Retina (tissue), 1 donor: ENCODE data around the gene SSBP3.
"Not testable (repeated sequence)": the region's sequence is repeated elsewhere in the genome, so short reads cannot be mapped to it uniquely, and the experiment has no call there.

ENCODE experiments used
- DNase-seq: peaks from one replicate; pipeline ENCODE4 v3.0.0-alpha.2; 2016

The SSBP3 gene

DNA sequence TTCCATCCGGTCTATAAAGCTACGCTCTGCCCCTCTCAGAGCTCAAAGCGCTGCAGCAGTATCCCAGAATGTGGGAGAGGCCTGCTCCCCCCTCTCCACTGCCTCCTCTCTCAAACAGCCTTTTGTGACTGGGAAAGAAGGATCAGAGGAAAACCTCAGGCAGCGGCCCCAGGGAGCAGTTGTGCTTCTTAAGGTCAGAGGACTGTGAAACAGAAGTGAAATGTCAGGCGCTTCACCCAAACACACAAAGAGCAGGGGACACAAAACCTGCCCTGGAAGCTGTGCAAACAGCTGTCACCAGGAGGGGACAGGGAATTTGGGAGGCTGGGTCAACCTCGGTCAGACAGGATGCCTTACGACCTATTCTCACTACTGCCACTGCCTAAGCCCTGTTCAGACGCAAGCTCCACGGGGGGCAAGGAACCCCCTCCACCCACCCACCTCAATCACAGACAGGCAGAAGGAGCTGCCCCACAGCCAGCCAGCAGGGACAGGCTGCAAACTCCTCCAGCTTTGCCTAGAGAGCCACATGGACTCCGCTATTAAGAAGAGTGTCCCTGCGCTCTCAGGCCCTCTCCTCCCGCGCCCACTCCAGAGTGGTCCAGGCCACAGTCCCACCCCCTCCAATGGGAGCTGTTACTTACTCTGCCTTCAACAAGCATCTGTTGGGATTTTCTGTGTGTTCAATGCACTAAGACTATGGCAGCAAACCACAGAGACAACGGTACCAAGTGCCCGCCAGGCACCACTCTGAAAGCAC lies 14.6 kb downstream of the SSBP3 start:
- peak; percentile 54 for DNase-seq

DNA sequence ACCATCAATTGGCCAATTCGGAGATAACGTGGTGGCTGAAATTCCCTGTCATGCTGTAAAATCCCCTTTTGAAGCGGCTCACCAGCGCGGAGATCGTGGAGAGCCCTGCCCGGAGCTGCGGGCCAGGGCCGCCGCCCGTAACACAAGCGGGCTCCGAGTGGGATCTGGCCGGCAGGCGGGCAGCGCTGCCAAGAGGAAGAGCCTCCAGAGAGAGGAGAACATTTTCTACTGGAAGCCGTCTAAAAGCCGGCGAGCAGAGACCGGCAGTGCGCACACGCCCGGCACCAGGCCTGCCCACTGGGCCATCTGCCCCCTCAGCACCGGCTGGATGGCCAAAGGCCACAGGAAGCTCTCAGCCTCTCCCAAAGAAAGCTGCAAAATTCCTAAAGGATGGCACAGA lies 15.5 kb downstream of the SSBP3 start:
- DNase-seq, result no peak

DNA sequence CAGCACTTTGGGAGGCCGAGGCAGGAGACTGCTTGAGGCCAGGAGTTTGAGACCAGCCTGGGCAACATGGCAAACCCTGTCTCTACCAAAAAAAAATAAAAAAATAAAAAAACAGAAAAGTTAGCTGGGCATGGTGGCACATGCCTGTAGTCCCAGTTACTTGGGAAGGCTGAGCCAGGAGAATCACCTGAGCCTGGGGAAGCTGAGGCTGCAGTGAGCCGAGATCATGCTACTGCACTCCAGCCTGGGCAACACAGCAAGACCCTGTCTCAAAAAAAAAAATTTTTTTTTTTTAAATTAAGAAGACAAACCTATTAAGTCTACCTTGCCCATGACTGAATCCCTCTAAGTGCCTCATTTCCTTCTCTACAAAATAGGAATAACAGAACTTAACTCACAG lies 16.6 kb downstream of the SSBP3 start:
- not testable (repeated sequence) for DNase-seq

DNA sequence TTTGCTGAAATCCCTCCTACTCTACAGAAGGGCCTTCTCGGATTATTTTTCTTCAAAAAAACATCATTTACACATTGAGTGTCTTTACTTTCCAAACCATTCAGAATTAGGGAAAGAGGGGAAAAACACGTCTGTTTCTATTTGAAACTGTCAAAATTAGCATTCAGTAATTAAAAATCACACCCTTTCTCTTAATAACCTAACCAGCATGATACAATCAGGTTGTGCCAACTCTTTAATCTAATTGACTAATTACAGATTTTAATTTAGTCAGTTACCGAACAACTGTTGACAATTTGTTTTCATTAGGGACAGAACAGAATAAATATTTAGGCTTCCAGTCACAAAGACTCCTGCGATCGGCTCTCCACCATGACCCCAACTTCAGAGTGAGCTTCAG lies 18.8 kb downstream of the SSBP3 start:
- DNase-seq, result no peak

DNA sequence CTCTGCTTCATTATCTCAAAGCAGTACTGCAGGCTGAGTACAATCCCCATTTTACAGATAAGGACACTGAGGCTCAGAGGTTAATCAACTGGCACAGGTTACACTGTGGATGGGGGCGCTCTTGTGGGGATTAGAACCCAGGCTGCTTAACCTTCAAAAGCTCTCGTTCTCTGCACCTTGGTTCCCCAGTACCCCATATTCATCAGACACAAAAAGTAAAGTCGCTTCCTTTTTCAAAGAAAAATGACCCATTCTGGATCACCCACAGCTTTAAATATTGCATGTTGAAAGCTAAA lies 20.5 kb downstream of the SSBP3 start:
- no peak for DNase-seq

DNA sequence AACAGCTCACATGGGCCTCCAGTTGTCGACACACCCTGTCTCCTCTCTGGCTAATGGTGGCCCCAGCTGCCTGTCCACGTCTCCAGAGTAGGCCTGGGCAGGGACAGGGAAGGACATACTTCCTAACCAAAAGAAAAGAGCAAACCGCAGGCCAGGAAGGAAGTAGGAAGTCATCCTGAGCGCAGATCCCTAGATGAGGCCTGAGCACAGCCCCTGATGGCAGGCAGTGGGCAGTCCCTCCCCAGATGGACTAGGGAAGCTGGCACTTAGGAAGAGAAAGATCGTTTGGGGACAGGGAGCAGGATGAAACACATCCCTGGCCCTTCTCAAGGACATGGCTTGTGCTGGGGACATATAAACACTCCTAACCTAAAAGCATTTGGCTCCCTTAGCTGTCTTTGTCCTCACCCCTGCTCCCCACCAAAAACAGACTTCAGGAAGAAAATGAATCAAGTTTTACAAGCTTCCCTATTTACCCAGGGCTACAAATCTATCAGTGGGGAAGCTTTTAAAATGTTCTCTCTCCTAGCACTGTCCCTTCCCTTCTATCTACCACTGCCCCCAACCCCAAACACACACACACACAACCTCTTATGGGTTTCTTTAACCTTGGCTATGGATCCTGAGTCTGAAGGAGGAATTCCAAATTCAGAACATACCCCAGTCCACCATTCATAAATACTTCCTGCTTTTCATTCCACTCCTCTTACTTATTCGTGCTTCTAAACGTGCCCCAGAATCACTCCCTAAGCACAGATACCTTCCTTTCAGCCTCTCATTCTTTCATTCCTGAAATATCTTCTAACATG lies 21.1 kb downstream of the SSBP3 start:
- DNase-seq, result no peak

DNA sequence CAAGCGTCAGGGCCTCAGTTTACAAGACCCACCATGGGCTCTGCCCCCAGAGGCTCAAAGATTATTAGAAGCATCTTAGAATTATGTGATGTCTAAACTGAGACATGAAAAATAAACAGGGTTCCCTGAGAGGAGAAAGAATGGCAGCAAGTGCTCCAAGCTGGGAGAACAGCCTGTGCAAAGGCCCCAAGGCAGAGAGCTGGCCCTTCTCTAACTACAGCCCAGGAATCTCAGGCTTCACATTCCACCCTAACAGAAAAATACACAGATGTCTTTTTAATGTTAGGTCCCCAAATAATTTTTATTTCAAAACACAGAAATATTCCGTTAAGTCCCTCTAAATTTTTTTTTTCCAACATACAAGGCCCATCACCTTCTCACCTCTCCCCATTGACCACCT lies 21.7 kb downstream of the SSBP3 start:
- no peak for DNase-seq

DNA sequence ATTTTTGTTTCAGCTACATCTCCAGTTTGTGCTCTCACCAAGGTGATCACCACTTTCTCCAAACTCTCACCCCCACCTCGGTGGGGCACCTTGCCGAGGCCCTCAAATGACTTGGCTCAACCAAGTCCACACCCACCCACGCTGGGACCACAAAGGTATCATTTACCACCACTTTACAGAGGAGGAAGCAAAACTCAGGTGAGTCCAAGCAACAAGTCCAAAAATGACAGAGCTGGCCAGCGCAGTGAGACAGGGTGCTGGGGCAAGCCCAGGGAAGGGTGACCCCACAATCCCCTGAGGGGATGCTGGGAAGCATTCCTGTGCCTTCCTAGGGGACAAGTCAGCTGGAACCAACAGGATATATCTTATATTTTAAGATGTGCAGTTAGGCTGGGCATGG lies 24.7 kb downstream of the SSBP3 start:
- DNase-seq, result no peak

DNA sequence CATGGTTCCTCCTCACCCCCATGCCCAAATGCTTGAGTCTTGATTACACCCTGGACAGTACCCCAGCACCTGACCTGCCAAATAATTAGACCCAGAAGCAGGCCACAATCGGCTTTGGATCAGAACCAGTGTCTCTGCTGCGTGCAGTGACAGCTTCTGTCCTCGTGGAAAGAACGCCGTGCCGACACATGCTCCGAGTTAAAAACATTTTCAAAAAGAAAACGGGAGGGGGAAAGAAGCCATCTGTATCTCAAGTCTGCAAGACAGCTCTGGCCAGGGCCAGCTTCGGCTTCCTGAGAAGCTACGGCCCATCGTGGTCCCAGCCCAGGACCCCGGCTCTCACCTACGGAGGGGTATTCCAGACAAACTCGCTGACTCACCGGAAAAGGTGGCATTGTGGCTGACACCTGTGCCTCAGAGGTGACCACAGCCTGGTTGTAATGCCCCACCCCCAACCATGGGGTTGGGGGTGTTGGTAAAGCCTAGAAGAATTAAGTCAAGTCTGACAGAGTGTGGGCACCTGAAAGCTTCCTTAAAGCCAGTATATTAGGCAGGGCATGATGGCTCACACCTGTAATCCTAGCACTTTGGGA lies 25.8 kb downstream of the SSBP3 start:
- no peak for DNase-seq

DNA sequence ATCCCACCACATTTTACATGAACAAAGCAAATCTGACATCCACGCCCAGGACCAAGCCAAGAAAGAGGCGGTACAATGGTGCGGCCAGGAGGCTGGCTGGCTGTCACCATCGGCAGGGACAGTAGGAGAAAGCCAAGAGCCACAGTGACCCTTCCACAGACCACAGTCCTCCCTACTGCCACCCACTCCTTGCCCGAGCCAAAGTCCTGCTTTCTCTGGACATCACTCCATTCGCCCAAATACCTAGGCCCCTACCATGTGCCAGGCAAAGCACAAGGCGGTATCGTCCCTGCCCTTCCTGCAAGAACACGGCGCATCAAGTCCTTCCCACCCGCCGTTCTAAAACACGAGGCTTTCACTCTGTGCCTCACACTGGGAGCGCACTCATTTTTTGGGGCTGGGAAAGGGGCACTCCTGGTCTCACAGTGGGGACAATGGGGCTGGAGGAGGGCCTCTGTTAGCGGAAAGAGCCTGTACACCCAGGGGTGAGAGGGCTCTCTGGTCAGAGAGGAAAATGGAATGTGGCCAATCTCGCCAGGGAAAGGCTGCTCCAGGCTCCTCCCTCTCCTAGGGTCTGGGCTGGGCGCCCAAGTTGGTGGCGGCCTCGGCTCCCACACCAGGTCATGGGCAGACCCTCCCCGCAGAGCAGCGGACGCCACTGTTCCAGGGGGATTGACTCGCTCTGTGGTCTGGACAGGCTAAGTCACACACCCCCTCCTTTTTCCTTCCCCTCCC lies 26.5 kb downstream of the SSBP3 start:
- no peak for DNase-seq

DNA sequence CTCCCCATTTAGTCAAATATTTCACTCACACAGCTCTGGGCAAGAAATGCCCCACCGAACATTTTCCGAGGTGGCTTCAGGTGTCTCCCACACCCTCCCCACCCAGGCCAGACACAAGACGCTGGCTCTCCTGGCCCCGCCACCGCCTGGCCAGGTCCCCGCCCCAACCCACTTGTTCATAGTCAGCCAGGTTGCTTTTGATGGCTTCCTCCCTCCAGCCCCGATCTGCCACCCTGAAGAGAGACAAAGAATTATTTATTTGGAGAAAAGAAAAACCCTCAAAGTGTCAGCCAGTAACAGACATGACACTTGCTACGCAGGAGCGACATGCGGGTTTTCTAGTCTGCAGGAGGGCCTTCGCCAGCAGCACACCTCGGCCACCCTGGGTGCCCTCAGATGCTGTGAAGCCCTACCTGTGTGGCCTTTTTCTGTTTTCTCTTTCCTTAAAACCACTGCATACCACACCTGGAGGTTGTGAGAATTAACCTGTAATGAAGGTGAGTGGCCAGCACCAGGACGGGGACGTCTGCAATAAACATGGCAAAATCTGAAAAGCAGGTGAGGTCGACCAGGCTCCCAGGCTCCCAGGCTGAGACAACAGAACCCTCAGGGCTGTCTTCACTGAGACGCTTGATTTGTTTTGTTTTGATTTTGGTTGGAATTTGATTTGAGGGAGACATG lies 27.2 kb downstream of the SSBP3 start:
- peak; percentile 41 for DNase-seq

DNA sequence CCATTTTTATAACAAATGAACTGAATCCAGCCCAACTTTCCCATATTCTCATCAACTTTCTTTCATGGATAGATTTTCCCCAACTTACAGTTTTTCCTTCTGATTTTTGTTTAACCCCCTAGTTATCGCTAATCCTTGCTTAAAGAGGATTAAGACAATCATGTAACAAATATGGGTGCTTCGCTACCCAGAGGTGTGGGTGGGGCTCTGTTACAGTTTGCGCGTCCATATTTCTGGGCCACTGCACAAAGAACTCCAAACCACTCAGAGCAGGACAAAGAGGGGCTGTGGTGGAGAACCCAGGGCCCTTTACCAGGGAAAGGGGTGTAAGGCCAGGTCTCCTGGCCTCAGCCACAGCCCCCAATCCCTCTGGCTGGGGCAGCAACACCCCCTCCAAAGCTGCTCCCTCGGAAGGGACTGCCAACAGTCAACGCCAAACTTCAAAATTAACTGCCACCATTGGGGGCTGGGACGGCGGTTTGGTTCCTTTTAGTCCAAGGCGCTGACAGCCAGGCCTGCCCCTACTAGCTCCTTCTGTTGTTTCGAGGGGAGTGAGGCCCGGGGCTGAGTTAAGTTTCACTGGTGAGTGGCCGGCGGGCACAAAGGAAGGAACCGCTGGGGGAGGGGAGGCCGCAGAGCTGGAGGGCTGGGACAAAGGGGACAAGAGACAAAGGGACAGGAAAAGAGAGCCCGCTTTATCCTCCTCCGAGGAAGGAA lies 27.9 kb downstream of the SSBP3 start:
- peak; percentile 88 for DNase-seq

DNA sequence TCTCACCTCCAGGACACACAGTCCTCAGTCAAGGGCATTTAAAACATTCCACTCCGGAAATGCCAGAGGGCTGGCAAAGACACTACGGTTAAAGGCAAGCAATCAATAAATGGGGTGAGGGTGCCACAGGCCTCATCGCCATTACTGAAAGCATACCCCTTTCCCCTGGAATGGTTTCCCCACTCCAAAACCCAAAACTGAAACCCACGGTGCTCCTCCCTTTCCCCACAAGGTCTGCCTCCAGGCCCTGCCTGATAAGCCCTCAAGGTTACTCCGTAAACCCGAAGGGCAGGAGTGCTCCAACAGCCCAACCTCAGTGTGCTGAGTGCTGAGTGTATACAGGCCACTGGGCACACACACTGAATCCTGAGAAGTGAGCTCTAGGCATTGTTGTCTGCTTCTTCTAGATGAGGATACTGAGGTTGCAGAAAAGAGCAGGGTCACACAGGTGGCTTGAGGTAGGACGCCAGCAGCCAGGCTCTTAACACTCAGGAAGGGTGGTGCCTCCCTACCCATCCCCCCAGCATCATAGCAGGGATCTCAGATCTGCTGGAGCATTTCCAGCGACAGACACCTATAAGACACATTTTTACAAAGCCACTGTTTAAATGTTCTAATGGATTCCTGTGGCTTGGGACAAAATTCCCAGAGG lies 29.0 kb downstream of the SSBP3 start:
- no peak for DNase-seq

DNA sequence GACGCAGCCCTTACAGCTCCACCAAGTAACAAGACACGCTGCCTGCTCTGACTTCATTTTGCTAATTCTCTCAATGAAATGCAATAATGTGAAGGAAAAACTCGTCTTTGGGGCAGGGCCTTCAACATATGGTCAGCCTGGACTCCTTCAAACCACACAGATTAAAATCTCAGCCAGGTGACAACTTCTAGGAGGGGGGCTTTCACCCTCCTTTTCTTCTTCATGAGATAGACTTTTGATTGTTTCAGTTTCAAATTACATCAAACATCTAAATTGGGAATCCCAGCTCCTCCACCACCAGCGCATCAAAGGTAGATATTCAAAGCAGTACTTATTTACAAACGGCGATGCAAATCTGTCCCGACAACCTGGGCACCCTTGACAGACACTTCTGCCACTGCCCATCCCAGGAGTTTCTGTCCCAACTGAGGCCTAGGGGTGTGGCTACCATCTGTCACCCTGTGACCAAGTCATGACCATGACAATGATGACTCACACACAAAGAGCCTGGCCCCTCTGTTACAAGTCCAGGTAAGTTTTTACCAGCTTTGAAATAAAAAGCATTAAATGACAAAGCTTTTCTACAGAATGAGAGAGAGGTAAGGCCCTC lies 29.7 kb downstream of the SSBP3 start:
- no peak for DNase-seq

DNA sequence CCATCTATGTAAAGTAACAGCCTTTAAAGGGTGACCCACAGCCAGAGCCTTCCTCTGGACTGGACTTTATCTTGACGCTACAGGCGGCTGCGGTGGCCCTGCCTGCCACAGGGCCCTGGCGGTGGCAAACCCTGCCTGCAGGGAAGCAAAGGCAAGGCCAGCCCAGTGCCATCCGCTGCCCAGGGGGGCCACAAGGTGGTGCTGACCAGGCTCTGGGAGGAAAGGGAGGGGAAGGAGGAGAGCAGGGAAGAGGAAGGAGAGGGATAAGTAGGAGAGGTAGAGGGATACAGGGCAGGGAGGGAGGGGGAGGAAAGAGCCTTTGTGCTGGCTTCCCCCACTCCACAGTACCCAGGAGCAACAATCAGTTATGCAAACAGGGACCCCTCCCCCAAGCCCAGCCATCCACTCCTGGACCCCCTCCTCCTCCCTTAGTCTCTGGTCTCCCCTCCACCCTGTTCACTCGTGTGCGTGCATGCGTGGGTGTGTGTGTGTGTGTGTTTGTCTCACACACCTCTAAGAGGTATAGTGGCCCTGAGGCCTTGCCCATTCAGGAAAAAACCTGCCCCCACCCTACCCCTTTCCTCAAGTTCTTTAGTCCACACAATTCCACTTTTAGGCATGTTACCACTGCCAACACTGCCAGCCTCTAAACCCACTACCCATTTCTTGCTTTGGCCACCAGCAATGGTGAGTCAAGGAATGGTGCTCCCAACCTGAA lies 30.3 kb downstream of the SSBP3 start:
- DNase-seq, result no peak

DNA sequence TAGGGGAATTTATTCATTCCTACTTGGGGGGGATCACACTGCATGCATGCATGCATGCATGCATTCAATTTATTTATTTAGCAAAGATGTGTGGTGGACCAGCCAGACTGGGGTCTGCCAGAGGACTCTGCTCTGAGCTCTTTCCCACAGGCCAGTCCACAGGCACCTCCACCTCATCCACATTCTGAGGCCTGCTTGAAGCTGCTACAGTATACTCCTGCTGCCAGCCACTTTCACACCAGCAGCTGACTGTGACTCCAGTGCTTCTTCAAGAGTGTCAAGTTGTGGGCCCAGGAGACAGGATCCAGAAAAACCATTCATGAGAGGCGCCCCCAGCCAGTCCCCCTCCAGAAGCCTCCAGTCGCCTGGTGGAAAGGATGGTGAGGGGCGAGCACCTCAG lies 30.9 kb downstream of the SSBP3 start:
- no peak for DNase-seq

DNA sequence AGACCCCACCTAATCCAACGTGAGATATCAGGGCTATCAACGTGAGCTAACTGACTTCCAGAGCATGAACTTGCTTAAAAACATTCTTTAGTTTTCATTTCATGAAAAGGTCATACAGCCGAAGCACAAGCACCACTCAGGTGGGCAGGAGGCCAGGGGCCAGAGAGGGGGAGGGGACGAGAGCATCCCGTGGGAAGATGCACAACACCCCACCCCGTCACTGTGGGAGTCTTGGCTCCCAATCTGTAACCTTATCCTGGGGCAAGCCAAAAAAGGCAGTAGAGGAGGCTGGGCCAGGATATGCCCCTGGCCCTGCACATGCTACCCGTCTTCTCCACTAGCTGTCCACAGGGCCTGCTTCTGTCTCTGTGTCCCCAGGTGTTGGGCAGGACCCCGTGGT lies 31.4 kb downstream of the SSBP3 start:
- DNase-seq, result no peak

DNA sequence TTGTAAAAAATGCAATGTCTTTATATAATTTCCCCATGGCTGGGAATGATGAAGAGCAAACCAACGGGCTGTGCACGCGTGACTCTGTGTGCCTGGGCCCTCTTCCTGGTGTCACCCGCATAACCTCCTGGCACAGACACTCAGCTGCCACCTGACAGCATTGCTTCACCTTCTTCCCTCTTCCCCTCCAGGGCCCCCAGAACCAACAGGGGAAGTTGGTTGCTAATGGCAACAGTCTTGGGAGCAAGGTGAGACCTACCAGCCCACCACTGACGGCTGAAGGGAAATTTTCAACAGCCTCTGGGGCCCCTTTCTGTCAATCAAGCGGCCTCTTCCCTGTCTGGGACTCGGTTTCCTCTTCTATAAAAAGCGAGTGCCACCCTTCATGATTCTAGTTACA lies 33.2 kb downstream of the SSBP3 start:
- no peak for DNase-seq

DNA sequence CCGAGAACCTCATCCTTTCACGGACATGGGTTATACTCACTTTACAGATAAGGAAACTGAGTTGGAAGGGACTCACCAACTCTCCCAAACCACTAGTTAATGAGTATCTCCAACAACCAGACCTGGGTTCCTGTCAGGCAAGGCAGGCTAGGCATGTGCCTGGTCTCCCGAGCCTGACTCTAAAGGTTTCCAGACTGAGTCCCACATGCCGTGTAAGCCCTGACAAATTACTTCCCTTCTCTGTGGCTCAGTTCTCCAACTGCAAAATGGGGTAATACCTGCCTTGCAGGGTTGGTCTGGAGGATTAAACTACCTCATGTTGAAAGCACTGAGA lies 34.3 kb downstream of the SSBP3 start:
- no peak for DNase-seq

DNA sequence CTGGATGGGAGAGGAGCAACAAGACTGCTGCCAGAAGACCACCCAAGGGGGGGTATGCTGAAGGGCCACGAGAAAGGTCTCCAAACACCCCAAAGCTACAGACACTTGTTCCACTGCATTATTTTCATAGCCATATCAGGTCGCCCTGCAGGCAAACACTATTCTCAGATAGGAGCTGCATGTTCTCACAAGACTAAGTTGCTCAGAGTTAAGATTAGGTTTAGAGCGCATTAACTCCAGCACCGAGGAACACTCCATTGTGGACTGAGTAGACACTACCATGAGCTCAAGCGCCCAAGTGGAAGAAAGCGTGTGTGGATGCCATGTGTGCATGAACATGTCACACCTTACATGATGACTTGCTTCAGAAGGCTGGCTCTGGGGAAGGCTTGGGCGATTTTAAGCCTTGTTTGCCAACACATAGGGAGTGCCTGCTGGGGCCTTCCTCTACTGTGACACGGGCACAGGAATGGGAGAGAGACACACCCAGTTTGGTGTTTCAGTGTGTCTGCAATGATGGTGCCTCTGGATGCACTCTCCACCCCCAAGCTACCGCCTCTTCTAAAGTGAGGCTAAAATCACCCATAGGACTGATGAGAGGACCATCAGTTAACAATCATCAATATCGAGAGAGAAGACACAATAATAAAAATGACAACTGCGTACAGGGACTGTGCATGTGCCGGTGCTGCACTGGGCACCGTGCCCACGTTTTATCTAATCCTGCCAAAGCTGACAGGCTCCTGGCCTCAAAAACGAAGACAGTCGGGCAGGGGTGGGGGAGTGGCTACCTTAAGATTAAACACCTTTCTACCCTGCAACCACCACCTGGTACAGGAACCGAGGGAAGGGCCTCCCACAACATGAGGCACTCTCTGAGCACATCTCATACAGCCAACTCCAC lies 34.9 kb downstream of the SSBP3 start:
- no peak for DNase-seq
